Peyer's patch (tissue), 4 donors: ENCODE results near the gene NBEAL2. TPM values are rescaled to one million over a fixed set of nuclear protein-coding genes. Genes with fewer than 3 reads are reported as not detected.
"Not testable (repeated sequence)": the region's sequence is repeated elsewhere in the genome, so short reads cannot be mapped to it uniquely, and the experiment has no call there.

ENCODE experiments used
- DNase-seq, 3 donors: peaks; one replicate each; pipeline ENCODE4 v3.0.0-alpha.2; 2017 to 2019
- H3K27ac ChIP-seq, 4 donors: fragments of 200-600 bp; sonication (generic); one replicate each; pipeline ENCODE4 v1.5.1; 2016 to 2019
- H3K27me3 ChIP-seq, 2 donors: fragments of 200-600 bp; sonication (generic); one replicate each; pipeline ENCODE4 v1.5.1; 2019
- H3K36me3 ChIP-seq, 3 donors: fragments of 200-600 bp; sonication (generic); one replicate each; pipeline ENCODE4 v1.5.1; 2016 to 2019
- H3K4me1 ChIP-seq, 4 donors: fragments of 200-600 bp; sonication (generic); one replicate each; pipeline ENCODE4 v1.5.1; 2016 to 2019
- H3K4me3 ChIP-seq, 4 donors: fragments of 200-600 bp; sonication (generic); 1 replicate in 3 of 4; 2 replicates in 1 of 4; pipeline ENCODE4 v1.5.1; 2016 to 2019; ENCODE audit warnings: mild to moderate bottlenecking in 1 of 4
- H3K9me3 ChIP-seq, 4 donors: fragments of 200-600 bp; sonication (generic); one replicate each; pipeline ENCODE4 v1.5.1; 2016 to 2019; ENCODE audit warnings: mild to moderate bottlenecking in 1 of 4
- CTCF ChIP-seq, 6 experiments: fragments of 450-650 bp in 4 of 6; fragments of 200-600 bp in 2 of 6; sonication (generic) in 1 of 6; IDR thresholded peaks; one replicate each; pipeline ENCODE4 v1.5.1; 2017 to 2019; ENCODE audit warnings: antibody characterized with exemption in 6 of 6, mild to moderate bottlenecking in 3 of 6, moderate library complexity in 1 of 6
- POLR2A ChIP-seq, 2 donors: fragments of 450-650 bp; IDR thresholded peaks; one replicate each; pipeline ENCODE4 v1.5.1; 2017; ENCODE audit warnings: antibody characterized with exemption in 2 of 2, mild to moderate bottlenecking in 2 of 2, moderate library complexity in 2 of 2
- total RNA-seq, 4 donors: library from RNA; depleted of rRNA; stranded (reverse); fragments of >200 nt; gene quantifications; one replicate each; pipeline ENCODE4 v1.1.0, GENCODE V29; 2016

Gene NBEAL2
- total RNA-seq, 4 donors from 2014 or later = 111 to 304 (median 229) TPM

GRCh38 chr3:46962427-46962826 is 17.0 kb upstream of the NBEAL2 start:
- Histone ChIP-seq H3K36me3 (peaks cover 0 to 10% (median 0%) of the 10 kb centered on the region in 3 donors), H3K4me1 (peaks cover 7 to 71% (median 28%) of the 10 kb centered on the region in 4 donors), H3K9me3 (no peaks in the 10 kb centered on the region), H3K27me3 (no peaks in the 10 kb centered on the region), H3K27ac (no peak overlapping the region), H3K4me3 (no peak overlapping the region)
- TF ChIP-seq POLR2A (IDR thresholded peaks at IDR 0.05) = no peak
- no peak for TF ChIP-seq CTCF (IDR thresholded peaks at IDR 0.05)
- no peak for DNase-seq

- TF ChIP-seq CTCF (IDR thresholded peaks at IDR 0.05) (no peak), POLR2A (IDR thresholded peaks at IDR 0.05) (no peak)
- Histone ChIP-seq H3K27me3 (no peaks in the 10 kb centered on the region), H3K36me3 (peaks cover 0 to 10% (median 0%) of the 10 kb centered on the region in 3 donors), H3K27ac (no peak overlapping the region), H3K9me3 (no peaks in the 10 kb centered on the region), H3K4me1 (peaks cover 7 to 71% (median 28%) of the 10 kb centered on the region in 4 donors), H3K4me3 (no peak overlapping the region)
- no peak for DNase-seq
Measured at GRCh38 chr3:46962990-46963389, 16.5 kb upstream of the NBEAL2 start.

- not testable (repeated sequence) for H3K9me3 ChIP-seq, DNase-seq, H3K4me3 ChIP-seq, H3K27me3 ChIP-seq, H3K27ac ChIP-seq, H3K36me3 ChIP-seq
- H3K4me1 ChIP-seq = peaks cover 5 to 71% (median 26%) of the 10 kb centered on the region in 4 donors
Measured at GRCh38 chr3:46964038-46964590, 15.4 kb upstream of the NBEAL2 start.

- H3K4me1 ChIP-seq = peaks cover 3 to 70% (median 23%) of the 10 kb centered on the region in 4 donors
- no peaks in the 10 kb centered on the region for H3K27me3 ChIP-seq
- no peak overlapping the region for H3K4me3 ChIP-seq
- peaks cover 0 to 10% (median 0%) of the 10 kb centered on the region in 3 donors for H3K36me3 ChIP-seq
- TF ChIP-seq CTCF (IDR thresholded peaks at IDR 0.05) (no peak), POLR2A (IDR thresholded peaks at IDR 0.05) (no peak)
- DNase-seq = peak in 2 of 3 donors; percentile 70 to 74
- H3K27ac ChIP-seq = peak overlapping the region in 1 of 4 donors; percentile 6
- H3K9me3 ChIP-seq = no peaks in the 10 kb centered on the region
Measured at GRCh38 chr3:46965151-46965550, 14.3 kb upstream of the NBEAL2 start.

- H3K27me3 ChIP-seq = no peaks in the 10 kb centered on the region
- no peak overlapping the region for H3K4me3 ChIP-seq
- DNase-seq = peak in 2 of 3 donors; percentile 36 to 46
- TF ChIP-seq CTCF (IDR thresholded peaks at IDR 0.05) (no peak), POLR2A (IDR thresholded peaks at IDR 0.05) (no peak)
- H3K36me3 ChIP-seq = peaks cover 0 to 10% (median 0%) of the 10 kb centered on the region in 3 donors
- peaks cover 12 to 70% (median 30%) of the 10 kb centered on the region in 4 donors for H3K4me1 ChIP-seq
- no peaks in the 10 kb centered on the region for H3K9me3 ChIP-seq
- no peak overlapping the region for H3K27ac ChIP-seq
Measured at GRCh38 chr3:46966811-46967210, 12.7 kb upstream of the NBEAL2 start.

- Histone ChIP-seq H3K27me3 (no peaks in the 10 kb centered on the region), H3K4me3 (no peak overlapping the region), H3K27ac (peak overlapping the region in 1 of 4 donors; percentile 52), H3K4me1 (peaks cover 12 to 79% (median 34%) of the 10 kb centered on the region in 4 donors), H3K9me3 (no peaks in the 10 kb centered on the region), H3K36me3 (peaks cover 0 to 10% (median 0%) of the 10 kb centered on the region in 3 donors)
- TF ChIP-seq POLR2A (IDR thresholded peaks at IDR 0.05) (no peak), CTCF (IDR thresholded peaks at IDR 0.05) (no peak)
- peak in 1 of 3 donors; percentile 49 for DNase-seq
Measured at GRCh38 chr3:46968783-46969428, 10.6 kb upstream of the NBEAL2 start.
